ENCODE data around the gene SAMD4A.

The SAMD4A gene

GRCh38 chr14:54686871-54687749, 120.2 kb downstream of the SAMD4A start:
- Histone ChIP-seq H3K79me1 (ENCODE audit: low read length) (peaks cover 2% of the 10 kb centered on the region), H2BK120ac (ENCODE audit: insufficient read depth, low read length, poor library complexity) (no peak overlapping the region), H2AK5ac (ENCODE audit: low read length) (no peak overlapping the region), H3K14ac (ENCODE audit: low read length) (no peak overlapping the region), H3K27me3 (ENCODE audit: insufficient read depth, low read length) (no peaks in the 10 kb centered on the region), H4K8ac (ENCODE audit: low read depth, low read length) (no peak overlapping the region), H4K91ac (ENCODE audit: low read depth, low read length) (no peak overlapping the region), H3K23ac (ENCODE audit: low read length) (no peak overlapping the region), H3K36me3 (ENCODE audit: control insufficient read depth in 1 of 2, insufficient read depth in 2 of 2, low read length in 2 of 2) (peaks cover 0 to 3% of the 10 kb centered on the region in 2 experiments), H2BK5ac (ENCODE audit: low read depth, low read length, poor library complexity) (no peak overlapping the region), H3K27ac (ENCODE audit: low read depth, low read length) (no peak overlapping the region), H3K18ac (ENCODE audit: low read length) (no peak overlapping the region), H2AFZ (ENCODE audit: insufficient read depth, low read length, poor library complexity) (no peak overlapping the region), H3K9ac (ENCODE audit: low read length) (no peak overlapping the region), H3K79me2 (ENCODE audit: control insufficient read depth, insufficient read depth, low read length, poor library complexity) (no peaks in the 10 kb centered on the region), H3K4me2 (ENCODE audit: low read length) (no peak overlapping the region), H2BK12ac (ENCODE audit: low read length) (no peak overlapping the region), H3K9me3 (ENCODE audit: insufficient read depth, low read depth, low read length) (no peaks in the 10 kb centered on the region), H4K12ac (ENCODE audit: low read depth, low read length) (no peak overlapping the region), H3K4ac (ENCODE audit: low read depth, low read length) (no peak overlapping the region), H3K4me1 (ENCODE audit: control insufficient read depth in 1 of 2, insufficient read depth in 2 of 2, low read length in 2 of 2) (peaks cover 6 to 8% of the 10 kb centered on the region in 2 experiments), H3K4me3 (ENCODE audit: low read depth, low read length) (no peak overlapping the region)
- WGBS (ENCODE audit: extremely low coverage, insufficient coverage, insufficient read length) = no CpG with 5 or more reads among the region's 8 CpGs
- no peak for DNase-seq

DNA sequence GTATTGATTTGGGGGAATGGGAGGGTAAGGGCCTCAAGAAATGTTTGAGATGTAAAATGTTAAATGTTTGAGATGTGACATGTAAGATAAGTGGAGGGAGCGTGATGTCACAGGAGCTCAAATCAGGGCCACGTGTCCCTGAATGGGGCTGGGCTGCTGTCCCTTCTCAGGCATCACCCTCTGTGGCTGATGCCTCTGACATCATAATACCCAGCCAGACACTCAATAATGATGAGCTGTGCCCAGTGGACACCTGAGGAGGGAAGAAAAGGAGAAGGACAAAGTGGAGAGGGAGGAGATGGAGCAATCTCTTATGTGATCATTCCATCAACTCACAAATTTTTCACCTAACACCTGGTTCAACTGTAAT, 120.8 kb downstream of the SAMD4A start:
- no peak overlapping the region for H3K4me2 ChIP-seq (ENCODE audit: low read length)
- no peak overlapping the region for H3K4me3 ChIP-seq (ENCODE audit: low read depth, low read length)
- no peak overlapping the region for H3K14ac ChIP-seq (ENCODE audit: low read length)
- DNase-seq = no peak
- WGBS (ENCODE audit: extremely low coverage, insufficient coverage, insufficient read length) = 100% methylated on average over 1 of the region's 2 CpGs
- H2AK5ac ChIP-seq (ENCODE audit: low read length) = no peak overlapping the region
- H3K4me1 ChIP-seq (ENCODE audit: control insufficient read depth in 1 of 2, insufficient read depth in 2 of 2, low read length in 2 of 2) = peaks cover 3 to 8% of the 10 kb centered on the region in 2 experiments
- no peak overlapping the region for H2BK120ac ChIP-seq (ENCODE audit: insufficient read depth, low read length, poor library complexity)
- peaks cover 0 to 3% of the 10 kb centered on the region in 2 experiments for H3K36me3 ChIP-seq (ENCODE audit: control insufficient read depth in 1 of 2, insufficient read depth in 2 of 2, low read length in 2 of 2)
- no peaks in the 10 kb centered on the region for H3K27me3 ChIP-seq (ENCODE audit: insufficient read depth, low read length)
- no peak overlapping the region for H3K9ac ChIP-seq (ENCODE audit: low read length)
- no peak overlapping the region for H4K8ac ChIP-seq (ENCODE audit: low read depth, low read length)
- H3K23ac ChIP-seq (ENCODE audit: low read length) = no peak overlapping the region
- H2BK5ac ChIP-seq (ENCODE audit: low read depth, low read length, poor library complexity) = no peak overlapping the region
- no peak overlapping the region for H4K12ac ChIP-seq (ENCODE audit: low read depth, low read length)
- no peak overlapping the region for H3K27ac ChIP-seq (ENCODE audit: low read depth, low read length)
- H3K18ac ChIP-seq (ENCODE audit: low read length) = no peak overlapping the region
- H4K91ac ChIP-seq (ENCODE audit: low read depth, low read length) = no peak overlapping the region
- H3K79me2 ChIP-seq (ENCODE audit: control insufficient read depth, insufficient read depth, low read length, poor library complexity) = no peaks in the 10 kb centered on the region
- no peak overlapping the region for H3K4ac ChIP-seq (ENCODE audit: low read depth, low read length)
- peaks cover 2% of the 10 kb centered on the region for H3K79me1 ChIP-seq (ENCODE audit: low read length)
- no peak overlapping the region for H2BK12ac ChIP-seq (ENCODE audit: low read length)
- no peaks in the 10 kb centered on the region for H3K9me3 ChIP-seq (ENCODE audit: insufficient read depth, low read depth, low read length)
- H2AFZ ChIP-seq (ENCODE audit: insufficient read depth, low read length, poor library complexity) = no peak overlapping the region

DNA sequence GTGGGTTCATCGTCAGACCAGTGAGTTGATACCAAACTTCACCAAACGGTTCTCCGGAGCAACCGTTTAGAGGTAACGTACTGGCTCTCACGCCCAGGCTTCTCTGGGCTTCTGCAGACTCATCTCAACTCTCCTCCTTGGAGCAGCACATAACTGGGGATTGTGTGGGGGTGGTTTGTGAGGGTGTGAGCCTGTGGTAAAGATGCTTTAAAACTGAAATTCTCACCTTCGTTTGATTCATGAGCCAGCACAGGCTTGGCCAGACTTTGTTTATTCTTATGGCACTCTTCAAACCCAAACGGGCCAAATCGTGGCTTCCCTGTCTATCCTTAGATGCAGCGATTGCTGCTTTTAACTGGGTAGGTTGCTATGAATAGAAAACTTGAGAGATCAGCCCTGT, 121.3 kb downstream of the SAMD4A start:
- no peak overlapping the region for H2AK5ac ChIP-seq (ENCODE audit: low read length)
- H2AFZ ChIP-seq (ENCODE audit: insufficient read depth, low read length, poor library complexity) = no peak overlapping the region
- no peak overlapping the region for H3K18ac ChIP-seq (ENCODE audit: low read length)
- H3K9me3 ChIP-seq (ENCODE audit: insufficient read depth, low read depth, low read length) = no peaks in the 10 kb centered on the region
- H3K36me3 ChIP-seq (ENCODE audit: control insufficient read depth in 1 of 2, insufficient read depth in 2 of 2, low read length in 2 of 2) = peaks cover 0 to 3% of the 10 kb centered on the region in 2 experiments
- H2BK120ac ChIP-seq (ENCODE audit: insufficient read depth, low read length, poor library complexity) = no peak overlapping the region
- H4K91ac ChIP-seq (ENCODE audit: low read depth, low read length) = no peak overlapping the region
- no peak overlapping the region for H3K9ac ChIP-seq (ENCODE audit: low read length)
- H3K4me1 ChIP-seq (ENCODE audit: control insufficient read depth in 1 of 2, insufficient read depth in 2 of 2, low read length in 2 of 2) = peaks cover 3 to 8% of the 10 kb centered on the region in 2 experiments
- no peak overlapping the region for H3K4ac ChIP-seq (ENCODE audit: low read depth, low read length)
- no peak overlapping the region for H4K12ac ChIP-seq (ENCODE audit: low read depth, low read length)
- H4K8ac ChIP-seq (ENCODE audit: low read depth, low read length) = no peak overlapping the region
- H2BK5ac ChIP-seq (ENCODE audit: low read depth, low read length, poor library complexity) = no peak overlapping the region
- no peaks in the 10 kb centered on the region for H3K79me2 ChIP-seq (ENCODE audit: control insufficient read depth, insufficient read depth, low read length, poor library complexity)
- no CpG with 5 or more reads among the region's 10 CpGs for WGBS (ENCODE audit: extremely low coverage, insufficient coverage, insufficient read length)
- H3K27me3 ChIP-seq (ENCODE audit: insufficient read depth, low read length) = no peaks in the 10 kb centered on the region
- H3K79me1 ChIP-seq (ENCODE audit: low read length) = peaks cover 2% of the 10 kb centered on the region
- H3K27ac ChIP-seq (ENCODE audit: low read depth, low read length) = no peak overlapping the region
- no peak overlapping the region for H3K4me3 ChIP-seq (ENCODE audit: low read depth, low read length)
- no peak overlapping the region for H3K14ac ChIP-seq (ENCODE audit: low read length)
- H3K23ac ChIP-seq (ENCODE audit: low read length) = no peak overlapping the region
- no peak for DNase-seq
- no peak overlapping the region for H2BK12ac ChIP-seq (ENCODE audit: low read length)
- no peak overlapping the region for H3K4me2 ChIP-seq (ENCODE audit: low read length)

DNA sequence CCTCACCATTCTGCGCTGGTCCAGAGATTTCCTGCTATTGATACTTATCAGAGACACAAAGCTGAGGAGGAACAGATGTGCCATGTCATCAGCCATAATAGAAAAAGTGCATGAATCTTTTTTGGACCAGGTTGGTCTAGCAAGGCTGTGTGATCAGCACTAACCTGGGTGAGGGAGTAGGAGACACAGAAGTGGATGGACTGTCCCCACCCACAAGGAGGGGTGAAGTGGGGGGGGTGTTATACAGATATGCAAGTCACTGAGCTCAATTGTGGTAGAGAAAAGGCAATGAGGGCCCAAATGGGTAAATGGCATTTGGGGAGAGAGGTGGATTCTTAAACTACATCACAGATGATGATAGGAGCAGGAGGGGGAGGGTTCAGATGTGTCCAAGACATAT, 123.0 kb downstream of the SAMD4A start:
- Histone ChIP-seq H2BK120ac (ENCODE audit: insufficient read depth, low read length, poor library complexity) (no peak overlapping the region), H3K23ac (ENCODE audit: low read length) (no peak overlapping the region), H4K12ac (ENCODE audit: low read depth, low read length) (no peak overlapping the region), H3K9ac (ENCODE audit: low read length) (no peak overlapping the region), H3K79me1 (ENCODE audit: low read length) (no peaks in the 10 kb centered on the region), H3K4me1 (ENCODE audit: control insufficient read depth in 1 of 2, insufficient read depth in 2 of 2, low read length in 2 of 2) (peaks cover 0 to 8% of the 10 kb centered on the region in 2 experiments), H3K4ac (ENCODE audit: low read depth, low read length) (no peak overlapping the region), H4K8ac (ENCODE audit: low read depth, low read length) (no peak overlapping the region), H3K27me3 (ENCODE audit: insufficient read depth, low read length) (no peaks in the 10 kb centered on the region), H2BK12ac (ENCODE audit: low read length) (no peak overlapping the region), H3K79me2 (ENCODE audit: control insufficient read depth, insufficient read depth, low read length, poor library complexity) (no peaks in the 10 kb centered on the region), H3K9me3 (ENCODE audit: insufficient read depth, low read depth, low read length) (no peaks in the 10 kb centered on the region), H2AK5ac (ENCODE audit: low read length) (no peak overlapping the region), H3K36me3 (ENCODE audit: control insufficient read depth in 1 of 2, insufficient read depth in 2 of 2, low read length in 2 of 2) (peaks cover 0 to 3% of the 10 kb centered on the region in 2 experiments), H3K18ac (ENCODE audit: low read length) (no peak overlapping the region), H3K4me2 (ENCODE audit: low read length) (no peak overlapping the region), H3K4me3 (ENCODE audit: low read depth, low read length) (no peak overlapping the region), H2BK5ac (ENCODE audit: low read depth, low read length, poor library complexity) (no peak overlapping the region), H3K14ac (ENCODE audit: low read length) (no peak overlapping the region), H3K27ac (ENCODE audit: low read depth, low read length) (no peak overlapping the region), H2AFZ (ENCODE audit: insufficient read depth, low read length, poor library complexity) (no peak overlapping the region), H4K91ac (ENCODE audit: low read depth, low read length) (no peak overlapping the region)
- no CpG with 5 or more reads among the region's 1 CpG for WGBS (ENCODE audit: extremely low coverage, insufficient coverage, insufficient read length)
- no peak for DNase-seq
